ENCODE results near the gene IFRD1. TPM values are rescaled to one million over a fixed set of nuclear protein-coding genes. Genes with fewer than 3 reads are reported as not detected.

Gene IFRD1
- total RNA-seq, 4 donors from 2014 or later: 88.5 to 99.4 (median 92.7) TPM

DNA sequence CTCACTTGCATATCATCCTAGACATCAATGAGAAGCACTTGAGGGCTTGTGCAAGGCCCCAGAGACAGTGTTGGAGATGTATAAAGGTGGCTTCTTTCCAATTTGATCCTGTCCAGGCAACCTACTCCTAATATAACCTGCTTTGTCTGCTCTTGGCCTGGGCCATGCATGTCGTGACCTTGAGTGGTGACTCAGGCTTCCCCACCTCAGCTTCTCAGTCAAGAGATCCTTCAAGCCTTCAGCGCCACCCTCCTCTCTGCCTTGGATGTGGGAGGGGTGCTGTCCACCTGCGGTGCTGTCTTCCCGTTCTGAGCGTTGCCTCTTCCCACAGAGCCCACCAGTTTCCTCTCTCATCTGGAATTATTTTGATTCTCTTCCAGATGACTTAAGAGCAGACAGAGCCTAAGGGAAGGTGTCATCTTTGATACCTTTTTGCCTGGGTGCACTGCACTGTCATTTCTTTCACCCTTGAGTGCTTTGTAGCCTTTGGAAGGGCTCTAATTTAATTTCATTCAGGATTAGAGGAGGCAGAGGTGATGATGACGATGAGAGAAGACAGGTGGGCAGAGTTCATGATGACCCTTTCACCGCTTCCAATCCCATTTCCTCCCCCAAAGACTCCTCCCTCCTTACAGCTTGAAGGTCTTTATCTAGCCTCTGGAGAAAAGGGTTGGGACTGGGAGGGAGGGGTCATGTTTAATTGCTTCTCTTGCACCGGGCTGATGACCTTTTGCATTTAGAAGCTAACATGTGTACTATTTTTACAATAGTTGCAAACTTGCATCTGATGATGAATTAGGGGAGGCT is 37.4 kb downstream of the IFRD1 start:
- TF ChIP-seq, protein P1, sequence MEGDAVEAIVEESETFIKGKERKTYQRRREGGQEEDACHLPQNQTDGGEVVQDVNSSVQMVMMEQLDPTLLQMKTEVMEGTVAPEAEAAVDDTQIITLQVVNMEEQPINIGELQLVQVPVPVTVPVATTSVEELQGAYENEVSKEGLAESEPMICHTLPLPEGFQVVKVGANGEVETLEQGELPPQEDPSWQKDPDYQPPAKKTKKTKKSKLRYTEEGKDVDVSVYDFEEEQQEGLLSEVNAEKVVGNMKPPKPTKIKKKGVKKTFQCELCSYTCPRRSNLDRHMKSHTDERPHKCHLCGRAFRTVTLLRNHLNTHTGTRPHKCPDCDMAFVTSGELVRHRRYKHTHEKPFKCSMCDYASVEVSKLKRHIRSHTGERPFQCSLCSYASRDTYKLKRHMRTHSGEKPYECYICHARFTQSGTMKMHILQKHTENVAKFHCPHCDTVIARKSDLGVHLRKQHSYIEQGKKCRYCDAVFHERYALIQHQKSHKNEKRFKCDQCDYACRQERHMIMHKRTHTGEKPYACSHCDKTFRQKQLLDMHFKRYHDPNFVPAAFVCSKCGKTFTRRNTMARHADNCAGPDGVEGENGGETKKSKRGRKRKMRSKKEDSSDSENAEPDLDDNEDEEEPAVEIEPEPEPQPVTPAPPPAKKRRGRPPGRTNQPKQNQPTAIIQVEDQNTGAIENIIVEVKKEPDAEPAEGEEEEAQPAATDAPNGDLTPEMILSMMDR (IDR thresholded peaks at IDR 0.05; ENCODE audit: low read depth): no peak

DNA sequence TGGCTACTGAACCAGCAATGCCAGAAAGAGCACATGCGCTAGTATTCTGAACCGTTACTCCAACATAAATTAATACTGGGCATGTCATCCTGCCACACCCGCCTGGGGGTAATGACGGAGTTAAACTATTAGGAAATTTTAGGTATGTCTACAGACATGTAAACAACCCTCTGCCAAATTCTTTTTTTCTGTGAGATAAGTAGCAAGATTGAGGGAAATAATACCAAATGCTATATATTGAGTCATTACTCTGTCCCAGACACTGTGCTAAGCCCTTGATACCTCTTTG is 37.9 kb downstream of the IFRD1 start:
- TF ChIP-seq, protein P1 (IDR thresholded peaks at IDR 0.05; ENCODE audit: low read depth): no peak

DNA sequence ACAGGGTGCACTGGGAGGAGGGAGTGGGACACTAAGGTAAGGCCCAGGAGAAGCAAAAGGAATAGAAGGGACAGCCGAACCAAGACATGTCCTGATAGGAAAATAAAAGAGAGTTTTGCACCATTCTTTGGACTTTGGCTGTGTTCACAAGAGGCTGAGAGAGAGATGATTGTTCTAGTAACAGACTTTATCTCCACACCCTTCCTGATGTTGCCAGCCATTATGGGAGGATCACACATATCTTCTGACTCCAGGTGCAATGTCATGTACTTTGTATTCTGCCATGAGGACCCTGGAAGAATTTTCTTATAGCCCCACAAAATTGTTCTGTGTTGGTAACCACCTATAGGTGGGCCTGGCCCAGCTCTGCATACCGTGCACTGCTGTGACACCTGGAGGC is 41.9 kb downstream of the IFRD1 start:
- TF ChIP-seq, protein P1 (IDR thresholded peaks at IDR 0.05; ENCODE audit: low read depth): no peak

DNA sequence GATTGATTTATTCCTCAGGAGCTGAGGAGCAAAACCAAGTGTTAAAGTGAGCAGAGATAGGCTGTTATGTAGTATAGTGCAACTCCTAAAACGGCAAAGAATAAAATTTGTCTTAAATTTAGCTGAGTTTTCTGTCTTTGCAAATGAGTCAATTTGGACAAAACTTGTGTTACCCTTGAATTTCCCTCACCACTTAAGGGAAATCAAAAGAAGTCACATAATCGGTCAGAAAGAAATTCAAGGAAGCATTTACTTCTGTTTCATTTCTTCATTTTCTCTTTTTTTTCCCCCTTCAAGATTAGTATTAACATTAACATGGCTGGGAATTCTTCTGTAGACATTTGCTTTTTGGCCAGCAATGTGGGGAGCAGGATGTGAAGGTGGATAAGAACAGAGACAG is 44.4 kb downstream of the IFRD1 start:
- TF ChIP-seq, protein P1 (IDR thresholded peaks at IDR 0.05; ENCODE audit: low read depth): no peak

DNA sequence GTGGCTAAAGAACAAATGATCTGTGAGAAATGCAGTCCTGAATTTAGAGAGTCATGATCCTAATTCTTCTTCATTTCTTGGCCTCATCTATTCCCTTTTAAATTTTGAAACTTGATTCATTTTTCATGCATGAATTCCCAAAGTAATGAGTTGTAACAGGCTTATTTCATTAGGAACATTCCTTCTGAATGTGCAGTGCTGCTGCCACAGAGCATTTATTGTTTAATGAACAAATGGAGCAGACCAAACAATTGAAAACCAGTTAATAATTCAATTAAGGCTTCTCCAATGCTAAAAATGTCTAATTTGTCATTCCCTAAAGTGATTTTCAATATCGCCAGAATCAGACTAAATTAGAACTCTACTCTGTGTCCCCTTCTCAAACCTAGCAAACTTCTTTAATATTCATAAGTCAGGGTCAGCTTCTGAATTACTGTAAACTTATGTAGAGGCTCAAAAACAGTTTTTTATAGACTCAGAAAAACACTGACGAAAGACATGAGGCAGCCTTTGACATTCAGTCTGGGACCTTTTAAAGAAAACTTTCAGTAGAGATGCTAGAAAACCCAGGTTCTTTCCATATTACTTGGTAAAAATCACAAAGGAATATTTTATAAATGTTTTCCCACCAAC is 45.0 kb downstream of the IFRD1 start:
- TF ChIP-seq, protein P1 (IDR thresholded peaks at IDR 0.05; ENCODE audit: low read depth): no peak

DNA sequence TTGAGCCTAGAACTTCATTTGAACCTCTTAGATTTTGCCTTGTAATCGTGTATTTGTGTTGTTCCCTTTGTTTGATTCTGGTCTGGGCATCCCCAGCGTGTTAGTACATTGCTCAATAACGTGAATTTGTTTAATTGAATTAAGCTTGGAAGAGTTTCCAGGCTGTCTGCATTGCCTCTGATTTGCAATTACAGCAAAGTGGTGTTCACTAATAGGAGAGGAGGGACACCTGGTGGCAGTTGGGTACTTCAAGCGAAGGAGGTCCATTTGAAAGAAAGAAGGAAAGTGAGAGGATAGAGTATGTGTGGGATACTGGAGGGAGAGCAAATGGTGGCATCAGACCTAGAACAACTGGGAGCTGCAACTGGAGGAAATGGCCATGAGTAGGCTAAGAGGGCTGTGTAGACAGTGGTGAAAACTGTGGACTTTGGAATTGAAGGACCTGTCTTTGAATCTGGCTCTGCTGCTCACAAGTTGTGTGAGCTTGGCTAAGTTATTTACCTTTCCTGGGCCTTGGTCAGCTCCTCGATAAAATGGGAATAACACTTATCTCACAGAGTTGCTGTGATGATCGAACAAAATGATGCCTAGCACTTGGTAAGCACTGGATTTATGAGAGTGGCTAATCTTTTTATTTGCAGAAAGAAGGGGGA is 45.7 kb downstream of the IFRD1 start:
- TF ChIP-seq, protein P1 (IDR thresholded peaks at IDR 0.05; ENCODE audit: low read depth): no peak

DNA sequence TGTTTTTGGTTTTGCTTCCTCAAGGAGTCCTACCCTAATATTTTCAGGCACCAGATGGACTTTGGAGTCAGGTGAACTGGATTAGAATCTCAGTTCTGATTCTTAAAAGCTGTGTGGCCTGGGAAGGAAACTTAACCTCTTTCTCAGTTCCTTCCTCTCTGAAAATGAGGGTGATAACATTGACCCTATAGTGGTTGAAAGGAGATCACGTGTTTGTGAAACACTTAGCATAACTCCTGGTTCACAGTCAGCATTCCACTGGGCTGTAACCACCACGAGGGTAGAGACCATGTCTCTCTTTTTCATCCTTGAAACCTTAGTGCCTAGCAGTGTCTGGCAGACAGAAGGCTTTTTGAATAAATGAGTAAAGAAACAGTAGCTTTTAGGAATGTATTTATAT is 47.2 kb downstream of the IFRD1 start:
- TF ChIP-seq, protein P1 (IDR thresholded peaks at IDR 0.05; ENCODE audit: low read depth): no peak

Measured in subcutaneous adipose tissue (tissue), 4 donors.